GM12873 (cell line): ENCODE results near the gene PDGFB.

Experiments used
- CTCF ChIP-seq: IDR thresholded peaks from 2 replicates; pipeline ENCODE4 v1.5.1; 2012; ENCODE audit warnings: low read depth, mild to moderate bottlenecking, moderate library complexity, low read length, control low read depth; ENCODE audit not compliant: insufficient read depth; ENCODE audit errors: missing control alignments

The PDGFB gene

GRCh38 chr22:39256979-39257378, 12.2 kb upstream of the PDGFB start:
- TF ChIP-seq CTCF: no peak

GRCh38 chr22:39256186-39256552, 11.4 kb upstream of the PDGFB start:
- no peak for TF ChIP-seq CTCF

- no peak for TF ChIP-seq CTCF
These were observed 10.8 kb upstream of the PDGFB start for GRCh38 chr22:39255449-39256185.

- TF ChIP-seq CTCF: no peak
These were observed 10.1 kb upstream of the PDGFB start for GRCh38 chr22:39254789-39255298.

- TF ChIP-seq CTCF: no peak
These were observed 9.3 kb upstream of the PDGFB start for GRCh38 chr22:39254122-39254521.

GRCh38 chr22:39253435-39254070, 8.8 kb upstream of the PDGFB start:
- no peak for TF ChIP-seq CTCF
